AG10803 (cell line): ENCODE results near the gene MTCH1.

Source experiments
- DNase-seq: peaks from one replicate; pipeline ENCODE4 v3.0.0; 2010; ENCODE audit warnings: low read depth
- H3K4me3 ChIP-seq: 2 replicates; pipeline ENCODE4 v1.5.1; 2011; ENCODE audit warnings: mild to moderate bottlenecking, low read length, control low read depth
- TF ChIP-seq, protein P1 (sequence below): conservative IDR thresholded peaks from 2 replicates; pipeline ENCODE4 v1.5.1; 2011; ENCODE audit warnings: mild to moderate bottlenecking, low read length, control low read depth, inconsistent platforms

Gene MTCH1

DNA sequence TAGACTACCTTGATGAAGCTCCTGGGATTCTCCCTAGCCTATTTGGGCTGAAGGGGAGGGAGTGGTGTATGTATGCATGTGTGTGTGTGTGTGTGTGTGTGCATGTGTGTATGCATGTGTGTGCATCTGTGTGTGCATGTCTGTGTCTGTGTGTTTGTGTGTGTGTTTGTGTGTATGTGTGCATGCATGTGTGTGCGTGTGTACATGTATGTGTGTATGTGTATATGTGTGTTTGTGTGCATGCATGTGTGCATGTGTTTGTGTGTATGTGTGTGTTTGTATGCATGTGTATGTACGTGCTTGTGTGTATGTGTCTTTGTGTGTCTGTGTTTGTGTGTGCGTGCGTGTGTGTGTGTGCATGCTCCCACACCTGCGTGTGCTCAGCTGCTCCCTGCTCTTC lies 34.8 kb upstream of the MTCH1 start:
- TF ChIP-seq, protein P1, sequence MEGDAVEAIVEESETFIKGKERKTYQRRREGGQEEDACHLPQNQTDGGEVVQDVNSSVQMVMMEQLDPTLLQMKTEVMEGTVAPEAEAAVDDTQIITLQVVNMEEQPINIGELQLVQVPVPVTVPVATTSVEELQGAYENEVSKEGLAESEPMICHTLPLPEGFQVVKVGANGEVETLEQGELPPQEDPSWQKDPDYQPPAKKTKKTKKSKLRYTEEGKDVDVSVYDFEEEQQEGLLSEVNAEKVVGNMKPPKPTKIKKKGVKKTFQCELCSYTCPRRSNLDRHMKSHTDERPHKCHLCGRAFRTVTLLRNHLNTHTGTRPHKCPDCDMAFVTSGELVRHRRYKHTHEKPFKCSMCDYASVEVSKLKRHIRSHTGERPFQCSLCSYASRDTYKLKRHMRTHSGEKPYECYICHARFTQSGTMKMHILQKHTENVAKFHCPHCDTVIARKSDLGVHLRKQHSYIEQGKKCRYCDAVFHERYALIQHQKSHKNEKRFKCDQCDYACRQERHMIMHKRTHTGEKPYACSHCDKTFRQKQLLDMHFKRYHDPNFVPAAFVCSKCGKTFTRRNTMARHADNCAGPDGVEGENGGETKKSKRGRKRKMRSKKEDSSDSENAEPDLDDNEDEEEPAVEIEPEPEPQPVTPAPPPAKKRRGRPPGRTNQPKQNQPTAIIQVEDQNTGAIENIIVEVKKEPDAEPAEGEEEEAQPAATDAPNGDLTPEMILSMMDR = no peak
- no peak for DNase-seq

DNA sequence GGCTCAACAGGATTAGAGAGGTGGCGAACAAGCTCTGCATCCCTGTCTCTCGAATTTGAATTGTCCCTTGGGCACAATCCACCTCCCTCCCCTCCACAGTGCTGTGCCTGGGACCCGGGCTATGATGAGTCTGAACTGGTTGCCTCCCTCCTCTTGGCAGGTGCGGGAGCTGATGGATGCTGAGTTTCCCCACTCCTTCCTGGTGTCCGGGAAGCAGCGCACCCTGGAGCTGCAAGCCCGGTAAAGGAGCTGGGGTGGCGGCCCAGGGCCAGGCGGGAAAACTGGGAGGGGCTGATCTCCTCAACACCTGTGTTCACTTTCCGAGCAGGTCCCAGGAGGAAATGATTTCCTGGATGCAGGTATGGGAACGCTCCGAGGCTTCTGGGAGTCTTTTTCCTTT lies 34.4 kb upstream of the MTCH1 start:
- no peak for DNase-seq
- H3K4me3 ChIP-seq = no peak overlapping the region
- TF ChIP-seq, protein P1 = no peak

More for the DNA sequence above, 34.8 kb upstream of the MTCH1 start:
- H3K4me3 ChIP-seq = no peak overlapping the region

DNA sequence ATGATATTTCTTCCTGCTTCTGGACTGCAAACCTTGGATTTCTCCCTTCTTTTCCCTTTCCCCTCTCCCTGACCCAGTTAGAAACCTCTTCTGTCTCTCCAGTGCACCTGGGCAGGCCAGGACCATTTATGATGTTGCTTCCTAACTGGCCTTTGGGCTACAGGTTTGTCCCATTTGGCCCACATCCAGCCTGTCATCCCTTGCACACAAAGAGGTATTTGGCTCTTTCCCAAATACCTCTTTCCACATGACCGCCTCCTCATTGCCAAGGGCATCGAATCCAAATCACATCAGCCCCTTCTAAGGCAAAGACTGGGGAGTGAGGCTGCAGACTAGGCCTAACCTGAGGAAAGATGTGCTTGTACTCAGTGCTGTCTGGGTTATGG lies 33.1 kb upstream of the MTCH1 start:
- TF ChIP-seq, protein P1 = no peak
- no peak overlapping the region for H3K4me3 ChIP-seq
- no peak for DNase-seq

DNA sequence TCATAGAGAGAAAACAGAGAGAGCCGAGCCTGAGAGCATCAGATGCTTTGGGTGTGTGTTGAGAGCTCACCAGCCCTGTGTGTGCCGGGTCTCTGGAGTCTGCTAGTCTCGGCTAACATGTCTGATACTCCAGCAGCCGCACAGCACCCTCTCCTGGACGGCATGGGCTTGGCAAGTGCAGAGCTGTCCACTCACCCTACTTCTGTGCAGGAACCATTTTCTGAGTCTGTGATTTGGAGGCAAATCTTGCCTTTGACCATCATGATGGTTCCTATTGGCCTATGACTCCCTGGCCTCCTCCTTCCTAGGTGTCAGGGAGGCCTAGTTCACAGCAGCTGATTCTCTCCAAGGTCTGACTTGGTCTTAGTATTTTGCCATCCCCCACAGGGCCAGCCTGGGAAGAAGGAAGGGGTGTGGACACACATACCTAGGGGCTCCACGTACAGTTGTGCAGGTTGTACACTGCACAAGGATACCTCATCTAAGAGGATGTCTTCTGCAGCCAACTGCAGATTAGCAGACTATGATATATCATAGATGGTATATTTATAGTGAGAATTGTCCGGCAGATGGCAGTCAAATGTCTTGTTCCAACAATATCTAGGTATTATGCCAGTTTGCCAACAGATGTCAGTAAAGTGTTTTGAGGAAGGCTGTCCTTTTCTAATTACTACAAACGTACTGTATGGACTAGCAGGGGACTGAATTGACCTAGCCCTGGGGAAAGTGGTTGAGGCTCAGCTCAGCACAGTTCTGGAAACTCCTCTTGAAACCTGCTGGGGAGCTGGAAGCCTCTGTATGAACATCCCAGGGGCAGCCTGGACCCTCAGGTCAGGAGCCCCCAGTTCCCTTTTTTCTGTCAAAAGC lies 32.4 kb upstream of the MTCH1 start:
- no peak overlapping the region for H3K4me3 ChIP-seq
- TF ChIP-seq, protein P1 = peak; percentile 96
- peak; percentile 86 for DNase-seq

DNA sequence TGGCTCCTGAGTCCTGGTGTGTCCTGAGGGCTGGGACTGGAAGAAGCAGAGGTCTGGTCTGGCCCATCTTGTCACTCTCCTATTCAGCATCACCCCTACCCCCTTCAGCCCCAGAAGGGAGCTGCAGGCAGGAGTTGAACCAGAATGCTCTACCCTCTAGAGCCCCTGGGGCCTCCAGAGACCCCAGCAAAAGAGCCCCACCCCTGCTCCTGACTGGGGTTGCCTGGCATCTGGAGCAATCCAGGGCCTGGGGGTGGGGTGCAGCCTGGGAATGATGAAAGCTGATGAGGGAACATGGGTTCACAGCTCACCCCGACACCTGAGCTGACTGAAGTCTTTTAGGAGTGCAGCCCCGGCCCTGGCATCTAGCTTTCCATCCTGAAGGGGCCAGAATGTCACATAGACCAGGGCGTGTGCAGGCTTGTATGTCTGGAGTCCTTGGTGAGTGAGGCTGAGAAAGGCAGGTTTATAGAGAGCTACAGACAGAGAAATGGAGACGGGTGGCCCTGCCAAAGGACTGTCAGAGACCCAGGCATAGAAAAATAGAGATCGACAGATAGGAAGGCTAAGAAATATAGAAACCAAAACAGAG lies 31.7 kb upstream of the MTCH1 start:
- DNase-seq = no peak
- TF ChIP-seq, protein P1 = no peak
- H3K4me3 ChIP-seq = no peak overlapping the region

DNA sequence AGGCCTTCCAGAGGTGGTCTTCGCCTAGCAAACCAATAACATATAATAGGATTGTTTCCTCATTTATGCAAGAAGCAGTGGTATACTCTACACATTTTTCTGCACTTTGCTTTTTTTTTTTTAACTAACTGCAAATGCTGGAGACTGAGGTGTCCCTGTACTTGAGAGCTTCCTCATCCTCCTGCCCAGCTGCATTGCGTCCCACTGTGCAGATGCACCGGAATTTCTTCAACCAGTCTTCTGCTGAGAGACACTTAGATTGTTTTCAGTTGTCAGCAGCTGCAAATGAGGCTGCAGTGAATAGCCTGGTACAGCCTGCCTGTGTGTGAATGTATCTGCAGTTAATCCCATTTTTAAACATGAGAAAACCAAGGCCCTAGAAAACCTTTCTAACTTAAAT lies 31.0 kb upstream of the MTCH1 start:
- no peak for DNase-seq
- no peak overlapping the region for H3K4me3 ChIP-seq
- TF ChIP-seq, protein P1 = no peak

DNA sequence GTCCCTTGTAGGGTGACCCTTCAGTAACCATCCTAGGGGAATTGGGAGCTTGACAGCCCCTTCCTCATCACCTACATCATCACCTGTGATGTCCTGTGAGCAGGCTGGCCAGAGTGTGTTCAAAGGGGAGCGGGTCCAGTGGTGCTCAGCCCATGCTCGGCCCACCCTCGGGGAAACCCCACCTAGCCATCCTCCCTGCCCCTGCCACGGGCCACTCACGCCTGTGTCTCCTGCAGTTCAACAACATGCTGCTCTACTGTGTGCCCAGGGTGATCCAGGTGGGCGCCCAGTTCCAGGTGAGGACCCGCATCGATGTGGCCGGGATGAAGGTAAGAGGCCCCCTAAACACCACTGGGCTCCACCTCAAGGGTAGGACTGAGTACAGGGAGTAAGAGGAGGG lies 29.5 kb upstream of the MTCH1 start:
- TF ChIP-seq, protein P1 = no peak

More for the DNA sequence above, 29.5 kb upstream of the MTCH1 start:
- DNase-seq = no peak
- no peak overlapping the region for H3K4me3 ChIP-seq
